Brain microvascular endothelial cell (primary cell): Measurements from ENCODE around the gene CD48.

ENCODE experiments used
- DNase-seq: peaks from one replicate; pipeline ENCODE4 v3.0.0-alpha.2; 2020
- H3K27ac ChIP-seq: fragments of 250-450 bp; sonication (Bioruptor Pico); 2 replicates; pipeline ENCODE4 v1.5.1; 2020; ENCODE audit warnings: mild to moderate bottlenecking, moderate library complexity
- H3K27me3 ChIP-seq: fragments of 250-450 bp; sonication (Bioruptor Pico); replicated peaks from 2 replicates; pipeline ENCODE4 v1.5.1; 2020; ENCODE audit warnings: mild to moderate bottlenecking
- H3K36me3 ChIP-seq: fragments of 250-450 bp; sonication (Bioruptor Pico); replicated peaks from 2 replicates; pipeline ENCODE4 v1.5.1; 2020; ENCODE audit warnings: mild to moderate bottlenecking
- H3K4me3 ChIP-seq: 2 replicates; pipeline ENCODE4 v1.5.1; 2011; ENCODE audit warnings: low read depth, mild to moderate bottlenecking, control low read depth, low read length, moderate library complexity
- in situ Hi-C: cut with HindIII; loops from 2 replicates; pipeline ENCODE4 v1.10.0; 2017; ENCODE audit warnings: low sequenced_read_pairs, low pct_ligation_motif_present
- TF ChIP-seq, protein P1 (sequence below): IDR thresholded peaks from 2 replicates; pipeline ENCODE4 v1.5.1; 2011; ENCODE audit warnings: low read depth, mild to moderate bottlenecking, moderate library complexity, low read length, control low read depth, inconsistent platforms; ENCODE audit errors: missing control alignments

Gene CD48

DNA sequence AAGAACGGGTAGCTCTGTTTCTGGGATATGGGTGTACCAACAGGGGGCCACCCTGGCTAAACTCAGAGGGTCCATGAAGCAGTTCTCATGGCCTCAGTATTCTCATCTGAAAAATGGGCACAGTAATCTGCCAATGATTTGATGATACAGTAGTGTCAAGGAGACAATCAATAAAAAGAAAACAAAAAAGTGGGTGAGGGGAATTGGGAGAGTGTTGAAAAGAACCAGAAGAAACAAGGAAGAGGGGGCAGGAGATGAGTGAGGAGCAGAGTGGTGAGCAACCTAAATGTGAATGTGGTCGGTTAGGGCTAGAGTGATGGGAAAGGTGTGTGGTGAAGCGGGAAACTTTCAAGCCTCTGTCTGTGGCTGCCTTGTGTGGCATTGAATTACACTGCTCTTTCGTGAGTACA is 29.5 kb upstream of the CD48 start:
- no peak overlapping the region for H3K27ac ChIP-seq
- H3K27me3 ChIP-seq = no peaks in the 10 kb centered on the region
- no peaks in the 10 kb centered on the region for H3K36me3 ChIP-seq
- TF ChIP-seq, protein P1, sequence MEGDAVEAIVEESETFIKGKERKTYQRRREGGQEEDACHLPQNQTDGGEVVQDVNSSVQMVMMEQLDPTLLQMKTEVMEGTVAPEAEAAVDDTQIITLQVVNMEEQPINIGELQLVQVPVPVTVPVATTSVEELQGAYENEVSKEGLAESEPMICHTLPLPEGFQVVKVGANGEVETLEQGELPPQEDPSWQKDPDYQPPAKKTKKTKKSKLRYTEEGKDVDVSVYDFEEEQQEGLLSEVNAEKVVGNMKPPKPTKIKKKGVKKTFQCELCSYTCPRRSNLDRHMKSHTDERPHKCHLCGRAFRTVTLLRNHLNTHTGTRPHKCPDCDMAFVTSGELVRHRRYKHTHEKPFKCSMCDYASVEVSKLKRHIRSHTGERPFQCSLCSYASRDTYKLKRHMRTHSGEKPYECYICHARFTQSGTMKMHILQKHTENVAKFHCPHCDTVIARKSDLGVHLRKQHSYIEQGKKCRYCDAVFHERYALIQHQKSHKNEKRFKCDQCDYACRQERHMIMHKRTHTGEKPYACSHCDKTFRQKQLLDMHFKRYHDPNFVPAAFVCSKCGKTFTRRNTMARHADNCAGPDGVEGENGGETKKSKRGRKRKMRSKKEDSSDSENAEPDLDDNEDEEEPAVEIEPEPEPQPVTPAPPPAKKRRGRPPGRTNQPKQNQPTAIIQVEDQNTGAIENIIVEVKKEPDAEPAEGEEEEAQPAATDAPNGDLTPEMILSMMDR = no peak
- DNase-seq = no peak
- H3K4me3 ChIP-seq = no peak overlapping the region
- in situ Hi-C loops = no loop called here

DNA sequence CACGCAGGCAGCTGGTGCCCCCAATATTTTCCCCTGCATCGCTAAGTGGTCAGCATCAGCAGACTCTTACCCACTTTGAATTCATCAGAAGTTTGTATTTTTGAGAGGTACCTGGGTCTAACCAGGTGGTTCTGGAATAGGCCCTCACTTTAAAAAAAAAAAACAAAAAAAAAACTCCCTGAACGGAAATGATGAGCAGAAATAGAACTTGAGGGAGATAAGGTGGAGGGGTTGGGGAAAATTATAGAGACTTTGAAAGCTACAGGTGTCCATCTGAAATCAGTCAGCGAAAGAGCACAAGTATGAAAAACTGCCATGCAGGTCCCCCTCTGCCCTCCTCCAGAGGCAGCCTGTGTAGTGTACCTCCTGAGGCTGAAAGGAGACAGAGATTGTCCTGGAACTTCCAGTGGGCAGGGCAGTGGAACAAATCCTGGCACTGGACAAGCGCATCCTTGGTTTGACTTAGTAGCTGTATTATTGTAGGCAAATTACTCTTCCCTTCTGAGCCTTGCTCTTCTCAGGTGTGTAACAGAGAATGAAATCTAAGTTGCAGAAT is 28.6 kb upstream of the CD48 start:
- Histone ChIP-seq H3K4me3 (no peak overlapping the region), H3K27ac (no peak overlapping the region), H3K36me3 (no peaks in the 10 kb centered on the region), H3K27me3 (no peaks in the 10 kb centered on the region)
- in situ Hi-C loops = no loop called here
- TF ChIP-seq, protein P1 = no peak
- no peak for DNase-seq

DNA sequence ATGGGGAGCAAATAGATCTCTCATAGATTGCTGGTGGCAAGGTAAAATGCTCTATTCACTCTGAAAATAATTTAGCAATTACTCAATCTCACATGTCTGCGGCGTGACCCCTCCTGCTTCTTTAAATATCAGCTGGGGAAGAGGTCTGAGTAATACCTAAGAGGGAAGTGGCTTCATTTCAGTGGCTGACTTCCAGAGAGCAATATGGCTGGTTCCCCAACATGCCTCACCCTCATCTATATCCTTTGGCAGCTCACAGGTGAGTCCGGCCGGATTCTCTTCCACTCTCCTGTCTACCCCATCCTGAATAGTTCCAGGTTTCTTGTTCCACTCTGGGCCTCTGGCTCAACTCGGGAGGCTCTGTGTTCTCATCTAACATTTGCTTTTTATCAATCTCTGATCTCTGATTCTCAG is 27.5 kb upstream of the CD48 start, which contains the start of gene SLAMF7:
Gene SLAMF7 (plus strand): TSS at position 150 of the 414 bp plus-strand sequence. CDS start 55 bp downstream, at position 205.
- no peaks in the 10 kb centered on the region for H3K36me3 ChIP-seq
- in situ Hi-C loops = no loop called here
- H3K27ac ChIP-seq = no peak within 1 kb of the TSS
- TF ChIP-seq, protein P1 = no peak
- H3K27me3 ChIP-seq = no peaks in the 10 kb centered on the region
- no peak within 1 kb of the TSS for H3K4me3 ChIP-seq
- no peak for DNase-seq

DNA sequence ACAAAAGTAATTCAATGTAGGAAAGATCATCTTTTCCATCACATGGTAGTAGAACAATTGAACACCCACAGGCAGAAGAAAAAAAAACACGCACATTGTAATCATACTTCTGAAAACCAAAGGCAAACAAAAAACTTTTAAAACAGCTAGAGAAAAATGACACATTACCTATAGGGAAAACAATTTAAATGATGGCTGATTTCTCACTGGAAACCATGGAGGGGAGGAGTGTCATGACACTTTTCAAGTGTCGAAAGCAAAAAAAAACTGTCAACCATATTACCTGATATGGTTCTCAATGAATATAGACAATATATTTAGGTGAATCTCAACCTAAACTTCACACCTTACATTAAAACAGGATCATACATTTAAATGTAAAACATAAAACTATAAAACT is 26.6 kb upstream of the CD48 start:
- TF ChIP-seq, protein P1 = no peak
- H3K27me3 ChIP-seq = no peaks in the 10 kb centered on the region
- no peaks in the 10 kb centered on the region for H3K36me3 ChIP-seq
- in situ Hi-C loops = no loop called here
- H3K4me3 ChIP-seq = no peak overlapping the region
- DNase-seq = no peak
- H3K27ac ChIP-seq = no peak overlapping the region

DNA sequence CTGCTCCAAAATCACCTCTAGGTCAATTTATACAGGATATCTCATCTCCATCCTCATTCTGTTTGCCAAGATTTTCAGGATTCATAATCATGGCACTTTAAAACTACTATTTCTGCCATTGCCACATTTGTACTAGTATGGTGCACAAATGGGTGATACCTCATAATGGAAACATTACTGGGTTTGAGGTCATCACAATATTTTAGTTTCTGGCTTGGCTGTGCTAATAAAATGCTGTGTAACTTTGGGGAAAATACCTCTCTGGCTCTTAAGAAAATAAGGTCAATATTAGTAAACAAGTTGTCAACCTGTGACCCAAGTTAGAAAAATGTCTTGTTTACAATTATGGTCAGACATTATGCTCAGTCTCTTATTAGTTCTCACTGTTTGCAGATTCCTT is 22.7 kb upstream of the CD48 start:
- Histone ChIP-seq H3K27me3 (no peaks in the 10 kb centered on the region), H3K4me3 (no peak overlapping the region), H3K36me3 (no peaks in the 10 kb centered on the region), H3K27ac (no peak overlapping the region)
- TF ChIP-seq, protein P1 = no peak
- in situ Hi-C loops = no loop called here
- no peak for DNase-seq

DNA sequence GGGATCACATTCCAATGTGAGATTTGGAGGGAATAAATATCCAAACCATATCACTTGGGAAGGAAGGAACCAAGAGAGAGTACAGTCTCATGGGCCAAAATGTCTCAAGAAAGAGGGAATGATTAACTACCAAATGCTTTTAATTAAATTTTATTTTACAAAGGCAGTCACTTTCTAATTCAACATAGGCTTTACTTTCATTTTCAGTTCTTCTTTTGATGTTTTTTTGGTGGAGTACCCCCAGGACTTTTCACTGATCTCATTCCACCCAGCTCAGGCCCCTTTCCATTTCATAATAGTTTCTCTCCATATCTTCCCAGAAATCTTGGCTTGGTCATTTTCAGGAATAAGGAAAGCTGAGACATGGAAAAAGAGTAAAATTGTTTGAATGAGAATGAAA is 22.3 kb upstream of the CD48 start:
- Histone ChIP-seq H3K27ac (no peak overlapping the region), H3K4me3 (no peak overlapping the region), H3K36me3 (no peaks in the 10 kb centered on the region), H3K27me3 (no peaks in the 10 kb centered on the region)
- DNase-seq = no peak
- in situ Hi-C loops = no loop called here
- TF ChIP-seq, protein P1 = no peak
